Muscle layer of duodenum (tissue), 2 donors: Measurements from ENCODE around the gene OBP2A.
"Not testable (repeated sequence)": the region's sequence is repeated elsewhere in the genome, so short reads cannot be mapped to it uniquely, and the experiment has no call there.

Experiments
- H3K27ac ChIP-seq: one replicate; pipeline ENCODE4 v1.7.0; 2013; ENCODE audit warnings: mild to moderate bottlenecking, low read length
- H3K27me3 ChIP-seq: one replicate; pipeline ENCODE4 v1.7.0; 2013; ENCODE audit warnings: low read depth, mild to moderate bottlenecking, control low read depth, low read length
- H3K36me3 ChIP-seq, 2 donors: one replicate each; pipeline ENCODE4 v1.7.0; 2013; ENCODE audit warnings: low read length in 2 of 2, control low read depth in 1 of 2, mild to moderate bottlenecking in 1 of 2; ENCODE audit not compliant: insufficient read depth in 2 of 2, control insufficient read depth in 1 of 2
- H3K4me1 ChIP-seq, 2 donors: one replicate each; pipeline ENCODE4 v1.7.0; 2013; ENCODE audit warnings: low read length in 2 of 2, mild to moderate bottlenecking in 2 of 2, control low read depth in 1 of 2, moderate library complexity in 1 of 2; ENCODE audit not compliant: insufficient read depth in 2 of 2, control insufficient read depth in 1 of 2
- H3K4me3 ChIP-seq, 2 donors: one replicate each; pipeline ENCODE4 v1.7.0; 2013; ENCODE audit warnings: low read length in 2 of 2, low read depth in 1 of 2, mild to moderate bottlenecking in 1 of 2
- H3K9me3 ChIP-seq, 2 donors: one replicate each; pipeline ENCODE4 v1.7.0; 2013; ENCODE audit warnings: low read length in 2 of 2, control low read depth in 1 of 2, mild to moderate bottlenecking in 1 of 2; ENCODE audit not compliant: control insufficient read depth in 1 of 2
- donor health status: healthy.

Gene OBP2A

DNA sequence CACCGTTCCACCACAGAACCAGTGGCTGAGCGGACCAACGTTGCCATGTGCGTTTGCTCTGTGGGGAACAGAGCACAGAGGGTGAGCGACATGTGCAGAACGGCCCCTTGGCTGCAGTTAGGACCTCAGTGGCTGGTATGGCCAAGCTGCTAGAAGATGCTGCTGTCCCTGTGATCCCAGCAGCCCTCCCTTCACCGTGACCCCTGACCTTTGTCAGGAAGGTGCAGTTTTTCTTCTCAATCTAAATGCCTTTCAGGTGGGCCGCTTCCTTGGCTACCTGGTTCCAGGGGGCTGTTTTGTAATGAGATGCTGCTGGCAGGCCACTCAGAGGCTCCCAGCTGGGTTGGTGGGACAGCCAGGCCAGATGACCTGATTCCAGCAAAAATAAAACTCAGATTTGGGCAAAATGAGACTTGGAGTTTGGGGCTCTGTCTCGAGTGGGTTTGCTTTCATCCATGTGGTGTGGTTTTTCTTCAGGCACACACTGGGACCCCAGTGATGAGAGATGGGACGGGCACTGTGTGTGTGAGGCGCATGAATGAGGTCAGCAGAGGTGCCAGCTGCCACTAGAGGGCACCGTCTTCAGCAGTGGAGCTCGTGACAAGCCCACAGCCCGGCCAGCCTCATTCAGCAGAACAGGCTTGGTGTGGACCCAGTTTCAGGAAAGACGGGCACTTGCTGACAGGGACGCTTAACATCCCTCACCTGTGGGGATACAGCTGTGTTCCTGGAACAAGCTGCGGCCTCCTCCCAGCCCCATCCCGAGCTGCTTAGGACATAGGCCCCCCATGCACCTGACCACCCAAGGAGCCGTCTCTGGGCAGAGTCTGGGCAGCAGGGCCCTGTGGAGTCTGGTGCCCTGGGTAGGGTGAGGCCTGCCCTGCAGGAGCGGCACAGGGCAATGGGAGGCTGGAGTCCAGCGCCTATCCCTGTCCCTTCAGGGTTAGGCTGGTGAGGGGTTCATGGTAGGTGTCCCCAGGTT, 41.4 kb upstream of the OBP2A start:
- peaks cover 0 to 4% of the 10 kb centered on the region in 2 donors for H3K9me3 ChIP-seq
- H3K27me3 ChIP-seq, result no peaks in the 10 kb centered on the region
- H3K4me3 ChIP-seq, result no peak overlapping the region
- H3K36me3 ChIP-seq, result peaks cover 9 to 28% of the 10 kb centered on the region in 2 donors
- no peak overlapping the region for H3K27ac ChIP-seq
- H3K4me1 ChIP-seq, result peaks cover 6 to 21% of the 10 kb centered on the region in 2 donors

DNA sequence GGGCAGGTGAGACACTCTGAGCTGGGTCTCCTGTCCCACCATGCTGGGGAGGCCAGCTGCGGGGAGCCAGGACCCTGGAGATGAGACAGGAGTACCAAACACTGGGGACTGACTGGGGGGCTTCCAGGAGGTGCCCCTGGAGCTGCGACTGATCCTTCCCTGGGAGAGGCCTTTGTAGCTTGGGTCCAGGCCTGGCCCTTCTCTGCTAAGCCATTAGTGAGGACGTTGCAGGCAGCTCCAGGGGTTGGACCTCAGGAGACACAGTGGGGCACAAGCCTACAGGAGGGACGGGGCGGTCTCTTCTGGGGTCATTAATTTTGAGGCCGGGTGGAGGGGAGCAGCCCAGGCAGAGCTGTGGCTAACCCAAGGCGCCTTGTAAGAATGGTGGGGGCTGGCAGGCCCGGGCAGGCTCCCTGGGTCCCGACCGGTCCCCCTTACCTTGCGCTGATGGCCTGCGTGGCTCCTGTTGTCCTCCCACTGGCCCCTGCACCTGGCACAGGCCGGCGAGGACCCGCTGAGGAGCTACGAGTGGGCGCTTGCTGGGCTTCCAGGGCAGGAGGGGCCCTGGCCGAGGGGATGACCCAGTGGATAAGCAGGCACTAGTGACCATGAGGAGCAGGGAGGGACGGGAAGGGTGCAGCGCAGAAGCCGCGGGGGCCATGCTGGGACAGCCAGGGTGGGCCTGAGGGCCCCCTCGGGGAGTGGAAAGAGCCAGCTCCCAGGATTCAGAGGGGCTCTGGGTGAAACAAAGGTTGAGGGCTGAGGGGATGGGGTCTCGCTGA, 40.3 kb upstream of the OBP2A start:
- Histone ChIP-seq H3K27me3 (no peaks in the 10 kb centered on the region), H3K27ac (no peak overlapping the region), H3K9me3 (peaks cover 0 to 4% of the 10 kb centered on the region in 2 donors), H3K4me1 (peaks cover 6 to 20% of the 10 kb centered on the region in 2 donors), H3K4me3 (no peak overlapping the region), H3K36me3 (peaks cover 9 to 28% of the 10 kb centered on the region in 2 donors)

DNA sequence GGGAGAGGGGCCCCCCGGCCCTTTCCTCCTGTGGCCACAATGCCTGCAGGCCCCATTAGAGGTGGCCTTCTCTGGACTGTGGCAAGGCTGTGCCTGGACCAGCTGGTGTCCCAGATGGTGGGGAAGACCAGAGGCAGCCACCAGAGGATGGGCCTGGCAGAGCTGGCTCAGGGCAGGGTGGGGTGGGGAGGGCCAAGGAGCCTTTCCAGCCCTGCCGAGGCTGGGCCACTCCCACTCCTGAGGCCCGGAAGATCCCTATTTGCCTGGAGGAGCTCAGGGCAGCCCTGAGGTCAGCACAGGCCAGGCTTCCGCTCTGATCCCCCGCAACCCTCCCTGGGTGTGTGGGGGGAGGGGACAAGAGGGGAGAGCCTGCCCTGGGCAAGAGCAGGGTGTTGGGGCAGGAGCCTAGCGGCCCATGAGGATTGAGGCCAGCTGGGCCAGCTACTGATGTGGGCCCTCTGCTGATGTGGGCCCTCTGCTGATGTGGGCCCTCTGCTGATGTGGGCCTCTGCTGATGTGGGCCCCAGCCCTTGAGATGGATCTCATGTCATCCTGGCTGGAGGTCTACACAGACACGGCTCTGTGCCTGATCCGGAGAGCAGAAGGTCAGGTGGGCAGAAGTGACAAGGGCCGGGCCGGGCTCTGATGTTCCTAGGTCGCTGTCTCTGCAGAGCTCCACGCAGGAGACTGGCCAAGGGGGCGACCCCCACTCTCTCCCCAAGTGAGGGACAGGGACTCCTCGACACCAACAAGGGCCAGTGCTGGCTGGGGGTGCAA, 39.4 kb upstream of the OBP2A start:
- H3K4me3 ChIP-seq, result no peak overlapping the region
- peaks cover 6 to 16% of the 10 kb centered on the region in 2 donors for H3K4me1 ChIP-seq
- H3K27ac ChIP-seq, result no peak overlapping the region
- peaks cover 0 to 4% of the 10 kb centered on the region in 2 donors for H3K9me3 ChIP-seq
- peaks cover 9 to 28% of the 10 kb centered on the region in 2 donors for H3K36me3 ChIP-seq
- H3K27me3 ChIP-seq, result no peaks in the 10 kb centered on the region

DNA sequence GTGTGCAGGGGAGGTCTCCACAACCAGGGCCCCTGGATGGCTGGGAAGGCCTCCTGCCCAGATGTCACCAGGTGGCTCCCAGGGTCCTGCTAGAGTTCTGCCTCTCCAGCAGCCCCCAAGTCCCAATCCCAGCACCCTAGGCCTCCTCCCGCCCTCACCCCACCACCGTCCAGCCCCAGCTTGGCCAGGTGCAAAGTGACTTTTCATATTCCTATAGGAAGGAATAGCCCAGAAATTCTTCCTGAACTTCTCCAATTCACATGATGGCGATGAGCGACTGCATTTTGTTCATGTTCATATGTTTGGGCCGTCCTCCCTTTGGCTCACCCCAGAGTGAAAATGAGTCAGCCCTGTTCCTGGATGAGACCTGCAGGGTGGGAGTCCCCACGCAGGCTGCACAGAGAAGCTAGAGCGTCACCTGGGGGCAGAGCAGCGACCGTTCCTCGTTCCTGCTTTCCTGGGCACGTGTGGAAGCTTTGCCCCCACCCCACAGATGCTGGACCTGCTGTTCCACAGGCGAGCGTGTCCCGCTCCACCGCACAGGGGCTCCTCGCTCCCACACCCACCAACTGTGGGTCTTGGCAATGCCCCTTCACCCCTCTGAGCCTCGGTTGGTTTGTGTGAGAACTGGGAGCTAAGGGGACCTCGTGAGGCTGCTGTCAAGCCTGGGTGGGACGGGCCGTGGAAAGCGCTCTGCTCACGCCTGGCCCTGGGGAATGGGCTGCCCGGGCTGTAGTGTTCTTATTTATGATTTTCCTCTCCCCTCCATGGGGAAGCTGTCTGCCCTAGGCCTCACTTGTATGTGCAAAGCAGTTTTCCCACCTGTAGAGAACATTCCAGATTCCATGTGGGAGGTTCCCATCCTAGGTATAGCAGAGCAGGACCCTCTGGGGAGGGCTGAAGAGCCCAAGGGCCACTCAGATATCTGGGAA, 38.6 kb upstream of the OBP2A start:
- H3K9me3 ChIP-seq, result peaks cover 0 to 4% of the 10 kb centered on the region in 2 donors
- peaks cover 0 to 8% of the 10 kb centered on the region in 2 donors for H3K4me1 ChIP-seq
- H3K36me3 ChIP-seq, result peaks cover 9 to 28% of the 10 kb centered on the region in 2 donors
- H3K4me3 ChIP-seq, result no peak overlapping the region
- no peak overlapping the region for H3K27ac ChIP-seq
- H3K27me3 ChIP-seq, result no peaks in the 10 kb centered on the region

DNA sequence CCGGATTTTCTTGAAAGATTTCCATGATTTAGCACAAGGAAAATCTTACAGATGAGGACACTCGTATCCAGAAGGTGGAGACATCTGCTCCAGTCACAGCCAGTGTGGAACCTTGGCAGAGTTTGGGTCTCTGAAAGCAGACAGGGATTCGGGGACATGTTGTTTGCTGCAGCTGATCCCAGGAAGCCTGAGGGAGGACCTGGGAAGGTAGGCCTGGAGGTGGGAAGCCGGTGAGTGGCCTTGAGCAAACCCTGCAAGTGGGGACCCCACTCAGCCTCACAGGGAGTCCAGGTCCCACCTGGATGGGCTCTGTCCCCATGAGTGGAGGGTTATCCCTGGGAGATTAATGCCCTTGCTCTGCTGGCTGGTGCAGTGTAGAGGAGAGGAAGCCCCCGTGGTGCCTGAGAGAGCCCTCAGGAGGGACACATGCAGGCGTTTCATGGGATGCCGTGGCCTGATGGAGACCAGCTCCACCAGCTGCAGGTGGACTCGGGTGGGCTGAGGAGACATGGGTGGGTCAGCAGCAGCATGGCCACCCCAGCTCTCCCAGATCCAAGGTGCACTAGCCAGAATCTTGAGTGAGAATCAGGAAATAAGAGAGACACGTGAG, 37.6 kb upstream of the OBP2A start:
- H3K27ac ChIP-seq, result no peak overlapping the region
- H3K36me3 ChIP-seq, result peaks cover 6 to 19% of the 10 kb centered on the region in 2 donors
- no peak overlapping the region for H3K4me3 ChIP-seq
- peaks cover 0 to 4% of the 10 kb centered on the region in 2 donors for H3K4me1 ChIP-seq
- peaks cover 0 to 4% of the 10 kb centered on the region in 2 donors for H3K9me3 ChIP-seq
- no peaks in the 10 kb centered on the region for H3K27me3 ChIP-seq

DNA sequence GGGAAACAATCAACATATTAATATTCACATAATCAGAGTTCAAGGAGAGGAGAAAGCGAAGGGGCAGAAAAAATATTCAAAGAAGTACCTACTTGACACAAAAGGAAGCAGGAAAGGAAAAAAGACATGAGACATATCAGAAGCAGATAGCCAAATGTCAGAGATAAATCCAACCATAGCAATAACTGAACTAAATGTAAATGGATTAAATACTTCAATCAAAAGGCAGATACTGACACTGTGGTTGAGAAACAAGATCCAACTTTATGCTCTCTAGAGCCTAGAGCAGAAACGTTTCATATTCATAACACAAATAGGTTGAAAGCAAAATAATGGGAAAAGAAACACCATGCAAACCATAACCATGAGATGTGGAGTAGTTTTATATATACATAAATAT, 36.5 kb upstream of the OBP2A start:
- Histone ChIP-seq H3K9me3 (peaks cover 0 to 4% of the 10 kb centered on the region in 2 donors), H3K36me3 (peaks cover 1 to 8% of the 10 kb centered on the region in 2 donors), H3K4me1 (peaks cover 0 to 4% of the 10 kb centered on the region in 2 donors), H3K27me3 (no peaks in the 10 kb centered on the region), H3K27ac (no peak overlapping the region), H3K4me3 (no peak overlapping the region)

DNA sequence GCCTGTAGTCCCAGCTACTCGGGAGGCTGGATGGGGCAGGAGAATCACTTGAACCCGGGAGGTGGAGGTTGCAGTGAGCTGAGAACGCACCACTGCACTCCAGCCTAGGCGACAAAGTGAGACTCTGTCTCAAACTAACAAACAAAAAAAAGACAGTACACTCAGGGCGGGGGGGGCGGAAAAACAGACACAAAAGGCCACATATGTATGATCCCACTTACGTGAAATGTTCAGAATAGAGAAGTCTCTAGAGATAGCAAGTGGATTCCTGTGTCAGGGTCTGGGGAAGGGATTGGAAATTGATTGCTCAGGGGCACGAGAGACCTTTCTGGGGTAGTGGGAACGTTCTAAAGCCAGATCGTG, 33.7 kb upstream of the OBP2A start:
- Histone ChIP-seq H3K4me1 (no peaks in the 10 kb centered on the region), H3K9me3 (peaks cover 0 to 4% of the 10 kb centered on the region in 2 donors), H3K27me3 (no peaks in the 10 kb centered on the region), H3K27ac (no peak overlapping the region), H3K36me3 (no peaks in the 10 kb centered on the region), H3K4me3 (no peak overlapping the region)

DNA sequence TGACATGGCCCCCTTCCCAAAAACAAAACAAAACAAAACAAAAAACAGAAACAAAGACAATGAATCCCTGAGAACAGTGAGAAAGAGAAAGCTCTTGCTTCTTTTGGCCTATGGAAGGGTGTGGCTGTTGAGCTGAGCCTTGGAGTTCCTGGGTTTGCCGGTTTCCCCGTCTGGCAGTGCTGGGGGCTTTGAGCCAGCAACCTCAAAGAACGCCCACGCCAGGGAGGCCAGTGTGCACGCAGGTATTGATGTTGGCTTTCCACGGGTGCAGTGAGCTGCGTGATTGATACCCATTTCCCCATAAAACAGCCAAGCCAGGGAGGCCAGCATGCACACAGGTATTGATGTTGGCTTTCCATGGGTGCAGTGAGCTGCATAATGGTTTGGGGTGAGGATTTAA, 33.0 kb upstream of the OBP2A start:
- H3K36me3 ChIP-seq, result no peaks in the 10 kb centered on the region
- peaks cover 0 to 4% of the 10 kb centered on the region in 2 donors for H3K9me3 ChIP-seq
- H3K4me3 ChIP-seq, result no peak overlapping the region
- H3K27ac ChIP-seq, result no peak overlapping the region
- H3K4me1 ChIP-seq, result no peaks in the 10 kb centered on the region
- no peaks in the 10 kb centered on the region for H3K27me3 ChIP-seq

DNA sequence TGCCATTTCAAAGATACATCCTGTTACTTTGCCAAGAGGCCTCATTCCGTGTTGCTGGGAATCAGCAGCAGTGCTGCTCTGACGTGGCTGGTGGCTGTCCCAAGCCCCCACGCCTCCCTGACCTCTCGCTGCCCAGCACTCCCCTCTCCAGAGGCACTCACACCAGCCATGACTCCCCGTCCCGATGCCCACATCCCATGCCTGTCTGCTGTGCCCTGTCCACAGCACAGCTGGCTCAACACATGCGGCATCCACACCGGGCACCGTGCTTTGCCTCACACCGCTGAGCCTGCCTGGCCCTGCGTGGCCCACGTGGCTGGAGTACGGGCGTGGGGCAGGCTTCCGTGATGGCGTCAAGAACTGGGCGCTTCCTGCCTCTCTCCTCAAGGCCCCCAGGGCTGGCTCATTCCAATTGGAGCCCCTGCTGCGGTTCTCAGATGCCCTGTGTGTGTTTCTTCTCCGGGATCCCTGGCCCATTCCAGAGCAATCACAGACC, 32.5 kb upstream of the OBP2A start:
- Histone ChIP-seq H3K4me3 (no peak overlapping the region), H3K27me3 (no peaks in the 10 kb centered on the region), H3K9me3 (peaks cover 0 to 4% of the 10 kb centered on the region in 2 donors), H3K36me3 (no peaks in the 10 kb centered on the region), H3K4me1 (no peaks in the 10 kb centered on the region), H3K27ac (no peak overlapping the region)

DNA sequence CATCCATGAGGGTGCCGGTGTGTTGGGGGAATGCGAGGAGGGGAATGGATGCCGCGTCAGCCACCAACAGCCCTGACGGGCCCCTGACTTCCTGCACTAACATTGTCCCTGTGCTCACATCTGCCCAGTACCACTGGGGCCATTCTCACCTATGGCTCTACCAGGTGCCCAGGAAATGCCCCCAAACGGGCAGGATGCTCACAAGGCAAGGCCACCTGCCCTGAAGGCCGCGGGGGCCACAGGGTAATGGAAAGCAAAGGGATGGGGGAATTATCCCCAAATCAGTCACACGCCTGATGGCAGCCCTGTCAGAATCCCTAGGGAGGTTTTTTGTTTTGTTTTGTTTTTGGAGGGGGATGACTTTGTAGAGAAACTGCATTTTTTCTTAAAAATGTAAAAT, 32.0 kb upstream of the OBP2A start:
- not testable (repeated sequence) for H3K36me3 ChIP-seq, H3K9me3 ChIP-seq, H3K4me1 ChIP-seq

More for the DNA sequence above, 32.0 kb upstream of the OBP2A start:
- H3K27me3 ChIP-seq, H3K4me3 ChIP-seq, H3K27ac ChIP-seq: not testable (repeated sequence)
